Measurements from ENCODE around the gene MAP3K8. TPM values are rescaled to one million over a fixed set of nuclear protein-coding genes. Genes with fewer than 3 reads are reported as not detected.
A peak's percentile ranks its signal among the peaks of the same experiment; 100 is the strongest.

The MAP3K8 gene
- total and polyA plus RNA-seq, 9 of the 15 experiments (the other 6 are each of a cell fraction or from before 2014, with no cell fraction given), result 6.9 to 23.6 (median 13.6) TPM

DNA sequence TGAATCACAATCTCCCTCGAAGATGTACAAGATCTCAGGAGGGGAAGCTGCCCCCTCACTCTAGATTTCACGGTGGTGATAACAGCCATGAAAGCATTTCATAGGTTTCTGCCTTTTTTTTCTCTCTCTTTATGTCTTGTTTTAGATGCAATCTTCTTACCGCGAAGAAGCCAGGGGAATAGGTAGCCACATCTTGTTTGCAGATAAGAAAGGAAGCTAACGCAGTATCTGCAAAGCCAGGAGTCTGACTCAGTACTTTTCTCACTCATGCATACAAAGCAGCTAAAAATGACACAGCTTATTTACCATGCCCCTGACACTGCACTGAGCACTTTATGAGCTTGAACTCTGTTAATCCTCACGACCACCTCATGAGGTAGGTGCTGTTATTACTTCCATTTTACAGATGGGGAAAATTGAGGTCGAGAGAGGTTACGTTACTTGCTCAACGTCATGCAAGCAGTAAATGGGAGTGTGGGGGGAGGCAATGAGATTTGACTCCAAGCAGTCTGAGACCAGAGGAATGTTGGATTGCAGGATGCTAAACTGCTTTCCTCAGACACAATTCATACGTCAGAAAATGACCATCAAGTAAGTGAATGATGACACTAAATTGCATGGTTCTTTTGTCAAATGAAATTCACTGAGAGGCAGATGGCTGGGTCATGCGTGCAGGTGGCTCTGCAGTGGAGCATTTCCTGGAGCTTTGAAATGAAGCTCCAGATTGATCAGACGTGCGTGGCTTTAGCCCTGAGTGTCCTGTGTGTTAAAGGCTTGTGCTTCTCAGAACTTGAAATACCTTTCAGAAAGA is 3.3 kb downstream of the MAP3K8 start (continued):
- TF ChIP-seq MXI1 (IDR thresholded peaks at IDR 0.05; ENCODE audit: low read depth, low read length) (peak; percentile 68; the same call in 1 of the 2 replicates), ZNF668 (CRISPR knock-in tag; IDR thresholded peaks at IDR 0.05) (no peak), ETS2 (tag; IDR thresholded peaks at IDR 0.05; ENCODE audit: borderline replicate concordance, poor library complexity, severe bottlenecking) (no peak), CC2D1A (IDR thresholded peaks at IDR 0.05) (peak; percentile 88), HNRNPH1 (optimal IDR thresholded peaks at IDR 0.05; ENCODE audit: low read depth, low read length) (no peak), ZNF561 (CRISPR knock-in tag; conservative IDR thresholded peaks at IDR 0.05) (no peak), YY1 (IDR thresholded peaks at IDR 0.05; ENCODE audit: borderline replicate concordance in 1 of 3, control insufficient read depth in 1 of 3, extremely low read depth in 1 of 3, insufficient read depth in 3 of 3, insufficient read length in 1 of 3, insufficient replicate concordance in 2 of 3, low read depth in 1 of 3, low read length in 2 of 3) (no peak), GATAD2A (IDR thresholded peaks at IDR 0.05) (peak; percentile 98), TCF7 (IDR thresholded peaks at IDR 0.05; ENCODE audit: borderline replicate concordance) (no peak; the same call in 1 of the 2 replicates), ZSCAN29 (IDR thresholded peaks at IDR 0.05) (no peak), ESRRB (CRISPR knock-in tag; IDR thresholded peaks at IDR 0.05; ENCODE audit: borderline replicate concordance) (no peak), IRF2 (CRISPR knock-in tag; IDR thresholded peaks at IDR 0.05) (no peak), ZNF707 (CRISPR knock-in tag; conservative IDR thresholded peaks at IDR 0.05) (no peak), POLR3G (IDR thresholded peaks at IDR 0.05; ENCODE audit: extremely low read depth, insufficient read length, insufficient replicate concordance) (no peak), RHOXF2B (CRISPR knock-in tag; conservative IDR thresholded peaks at IDR 0.05) (no peak), GTF2F1 (IDR thresholded peaks at IDR 0.05; ENCODE audit: low read depth, low read length) (no peak), NBN (IDR thresholded peaks at IDR 0.05; ENCODE audit: low read depth) (peak; percentile 95), SP1 (CRISPR knock-in tag; IDR thresholded peaks at IDR 0.05) (peak; percentile 71; the same call in 1 of the 2 replicates), RBM15 (IDR thresholded peaks at IDR 0.05; ENCODE audit: insufficient read depth, low read length) (no peak)
- TF ChIP-seq, protein P1, sequence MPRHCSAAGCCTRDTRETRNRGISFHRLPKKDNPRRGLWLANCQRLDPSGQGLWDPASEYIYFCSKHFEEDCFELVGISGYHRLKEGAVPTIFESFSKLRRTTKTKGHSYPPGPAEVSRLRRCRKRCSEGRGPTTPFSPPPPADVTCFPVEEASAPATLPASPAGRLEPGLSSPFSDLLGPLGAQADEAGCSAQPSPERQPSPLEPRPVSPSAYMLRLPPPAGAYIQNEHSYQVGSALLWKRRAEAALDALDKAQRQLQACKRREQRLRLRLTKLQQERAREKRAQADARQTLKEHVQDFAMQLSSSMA (CRISPR knock-in tag; IDR thresholded peaks at IDR 0.05), result no peak
- TF ChIP-seq, protein P2, sequence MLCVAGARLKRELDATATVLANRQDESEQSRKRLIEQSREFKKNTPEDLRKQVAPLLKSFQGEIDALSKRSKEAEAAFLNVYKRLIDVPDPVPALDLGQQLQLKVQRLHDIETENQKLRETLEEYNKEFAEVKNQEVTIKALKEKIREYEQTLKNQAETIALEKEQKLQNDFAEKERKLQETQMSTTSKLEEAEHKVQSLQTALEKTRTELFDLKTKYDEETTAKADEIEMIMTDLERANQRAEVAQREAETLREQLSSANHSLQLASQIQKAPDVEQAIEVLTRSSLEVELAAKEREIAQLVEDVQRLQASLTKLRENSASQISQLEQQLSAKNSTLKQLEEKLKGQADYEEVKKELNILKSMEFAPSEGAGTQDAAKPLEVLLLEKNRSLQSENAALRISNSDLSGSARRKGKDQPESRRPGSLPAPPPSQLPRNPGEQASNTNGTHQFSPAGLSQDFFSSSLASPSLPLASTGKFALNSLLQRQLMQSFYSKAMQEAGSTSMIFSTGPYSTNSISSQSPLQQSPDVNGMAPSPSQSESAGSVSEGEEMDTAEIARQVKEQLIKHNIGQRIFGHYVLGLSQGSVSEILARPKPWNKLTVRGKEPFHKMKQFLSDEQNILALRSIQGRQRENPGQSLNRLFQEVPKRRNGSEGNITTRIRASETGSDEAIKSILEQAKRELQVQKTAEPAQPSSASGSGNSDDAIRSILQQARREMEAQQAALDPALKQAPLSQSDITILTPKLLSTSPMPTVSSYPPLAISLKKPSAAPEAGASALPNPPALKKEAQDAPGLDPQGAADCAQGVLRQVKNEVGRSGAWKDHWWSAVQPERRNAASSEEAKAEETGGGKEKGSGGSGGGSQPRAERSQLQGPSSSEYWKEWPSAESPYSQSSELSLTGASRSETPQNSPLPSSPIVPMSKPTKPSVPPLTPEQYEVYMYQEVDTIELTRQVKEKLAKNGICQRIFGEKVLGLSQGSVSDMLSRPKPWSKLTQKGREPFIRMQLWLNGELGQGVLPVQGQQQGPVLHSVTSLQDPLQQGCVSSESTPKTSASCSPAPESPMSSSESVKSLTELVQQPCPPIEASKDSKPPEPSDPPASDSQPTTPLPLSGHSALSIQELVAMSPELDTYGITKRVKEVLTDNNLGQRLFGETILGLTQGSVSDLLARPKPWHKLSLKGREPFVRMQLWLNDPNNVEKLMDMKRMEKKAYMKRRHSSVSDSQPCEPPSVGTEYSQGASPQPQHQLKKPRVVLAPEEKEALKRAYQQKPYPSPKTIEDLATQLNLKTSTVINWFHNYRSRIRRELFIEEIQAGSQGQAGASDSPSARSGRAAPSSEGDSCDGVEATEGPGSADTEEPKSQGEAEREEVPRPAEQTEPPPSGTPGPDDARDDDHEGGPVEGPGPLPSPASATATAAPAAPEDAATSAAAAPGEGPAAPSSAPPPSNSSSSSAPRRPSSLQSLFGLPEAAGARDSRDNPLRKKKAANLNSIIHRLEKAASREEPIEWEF (CRISPR knock-in tag; IDR thresholded peaks at IDR 0.05), result no peak
- TF ChIP-seq, protein P3, sequence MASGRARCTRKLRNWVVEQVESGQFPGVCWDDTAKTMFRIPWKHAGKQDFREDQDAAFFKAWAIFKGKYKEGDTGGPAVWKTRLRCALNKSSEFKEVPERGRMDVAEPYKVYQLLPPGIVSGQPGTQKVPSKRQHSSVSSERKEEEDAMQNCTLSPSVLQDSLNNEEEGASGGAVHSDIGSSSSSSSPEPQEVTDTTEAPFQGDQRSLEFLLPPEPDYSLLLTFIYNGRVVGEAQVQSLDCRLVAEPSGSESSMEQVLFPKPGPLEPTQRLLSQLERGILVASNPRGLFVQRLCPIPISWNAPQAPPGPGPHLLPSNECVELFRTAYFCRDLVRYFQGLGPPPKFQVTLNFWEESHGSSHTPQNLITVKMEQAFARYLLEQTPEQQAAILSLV (tag; IDR thresholded peaks at IDR 0.05), result no peak
